ENCODE results near the gene MTF1.

MTF1 gene

GRCh38 chr1:37807555-37808368, 51.6 kb downstream of the MTF1 start, which contains the start of the genes C1orf122 and YRDC:
TSS of gene C1orf122 (plus strand) at chr1:37807790. CDS start at chr1:37808405, 615 bp downstream.
TSS of gene YRDC (minus strand) at chr1:37808208. CDS start at chr1:37808180, 28 bp downstream.
- H3K4me2 ChIP-seq, result peak within 1 kb of the TSS; percentile 92
- TF ChIP-seq CTCF (conservative IDR thresholded peaks at IDR 0.05; ENCODE audit: low read depth, low read length), result no peak
- peak within 1 kb of the TSS; percentile 55 for H2AFZ ChIP-seq (ENCODE audit: low read depth)
- H4K20me1 ChIP-seq (ENCODE audit: insufficient read depth), result peaks cover 9% of the 10 kb centered on the region
- peaks cover 46% of the 10 kb centered on the region for H3K4me1 ChIP-seq (ENCODE audit: low read depth, poor library complexity, severe bottlenecking)
- H3K9ac ChIP-seq, result peak within 1 kb of the TSS; percentile 78
- H3K27me3 ChIP-seq (ENCODE audit: insufficient read depth, low read depth), result no peaks in the 10 kb centered on the region
- H3K79me2 ChIP-seq (ENCODE audit: insufficient read depth, low read depth), result peaks cover 27% of the 10 kb centered on the region
- H3K27ac ChIP-seq, result peak within 1 kb of the TSS; percentile 42
- H3K36me3 ChIP-seq (ENCODE audit: insufficient read depth), result peaks cover 10% of the 10 kb centered on the region; the same call in 1 of the 2 replicates
- H3K4me3 ChIP-seq (IDR thresholded peaks at IDR 0.05; ENCODE audit: insufficient read depth, low read depth, low read length), result peak within 1 kb of the TSS; percentile 55

- H4K20me1 ChIP-seq (ENCODE audit: insufficient read depth), result peaks cover 9% of the 10 kb centered on the region
- no peak for TF ChIP-seq CTCF (conservative IDR thresholded peaks at IDR 0.05; ENCODE audit: low read depth, low read length)
- peak overlapping the region; percentile 78; the same call in 1 of the 2 replicates for H3K9ac ChIP-seq
Measured at GRCh38 chr1:37807220-37807554, 52.2 kb downstream of the MTF1 start.

GRCh38 chr1:37802439-37802838, 57.0 kb downstream of the MTF1 start:
- Histone ChIP-seq H2AFZ (ENCODE audit: low read depth) (no peak overlapping the region), H3K4me2 (no peak overlapping the region), H4K20me1 (ENCODE audit: insufficient read depth) (peaks cover 8% of the 10 kb centered on the region), H3K27ac (no peak overlapping the region), H3K9ac (no peak overlapping the region), H3K27me3 (ENCODE audit: insufficient read depth, low read depth) (no peaks in the 10 kb centered on the region), H3K4me1 (ENCODE audit: low read depth, poor library complexity, severe bottlenecking) (peaks cover 24% of the 10 kb centered on the region), H3K36me3 (ENCODE audit: insufficient read depth) (peaks cover 10% of the 10 kb centered on the region; the same call in 1 of the 2 replicates), H3K4me3 (IDR thresholded peaks at IDR 0.05; ENCODE audit: insufficient read depth, low read depth, low read length) (no peak overlapping the region), H3K79me2 (ENCODE audit: insufficient read depth, low read depth) (peaks cover 25% of the 10 kb centered on the region)
- TF ChIP-seq CTCF (conservative IDR thresholded peaks at IDR 0.05; ENCODE audit: low read depth, low read length), result no peak

More at GRCh38 chr1:37807220-37807554, 52.2 kb downstream of the MTF1 start:
- Histone ChIP-seq H3K79me2 (ENCODE audit: insufficient read depth, low read depth) (peaks cover 27% of the 10 kb centered on the region), H3K4me3 (IDR thresholded peaks at IDR 0.05; ENCODE audit: insufficient read depth, low read depth, low read length) (peak overlapping the region; percentile 29), H3K36me3 (ENCODE audit: insufficient read depth) (peaks cover 10% of the 10 kb centered on the region; the same call in 1 of the 2 replicates), H3K4me2 (peak overlapping the region; percentile 92), H2AFZ (ENCODE audit: low read depth) (0 out of 2 replicates have a peak overlapping the region, but pooled peaks have one; percentile 15), H3K27me3 (ENCODE audit: insufficient read depth, low read depth) (no peaks in the 10 kb centered on the region), H3K4me1 (ENCODE audit: low read depth, poor library complexity, severe bottlenecking) (peaks cover 46% of the 10 kb centered on the region), H3K27ac (peak overlapping the region; percentile 42; the same call in 1 of the 2 replicates)

GRCh38 chr1:37797750-37798345, 61.5 kb downstream of the MTF1 start:
- Histone ChIP-seq H2AFZ (ENCODE audit: low read depth) (no peak overlapping the region), H3K4me3 (IDR thresholded peaks at IDR 0.05; ENCODE audit: insufficient read depth, low read depth, low read length) (no peak overlapping the region), H3K9ac (no peak overlapping the region), H3K4me1 (ENCODE audit: low read depth, poor library complexity, severe bottlenecking) (peaks cover 38% of the 10 kb centered on the region), H3K4me2 (no peak overlapping the region), H4K20me1 (ENCODE audit: insufficient read depth) (no peaks in the 10 kb centered on the region), H3K79me2 (ENCODE audit: insufficient read depth, low read depth) (peaks cover 10% of the 10 kb centered on the region; the same call in 1 of the 2 replicates), H3K36me3 (ENCODE audit: insufficient read depth) (no peaks in the 10 kb centered on the region), H3K27me3 (ENCODE audit: insufficient read depth, low read depth) (no peaks in the 10 kb centered on the region), H3K27ac (no peak overlapping the region)
- TF ChIP-seq CTCF (conservative IDR thresholded peaks at IDR 0.05; ENCODE audit: low read depth, low read length), result no peak

All from KMS-11 (cell line).